HCT116 (cell line): ENCODE measurements around the gene OR2L8. TPM values are rescaled to one million over a fixed set of nuclear protein-coding genes. Genes with fewer than 3 reads are reported as not detected.

Experiments used
- ATAC-seq: fragments of 200-7000 bp; cut with Tn5 transposase; 2 replicates; pipeline ENCODE4 v1.9.1; 2020; ENCODE audit warnings: mild to moderate bottlenecking, moderate library complexity
- BruUV-seq: library from RNA; stranded (reverse); fragments of 400-500 nt; replicated peaks from 2 replicates; lab custom pipeline; 2021; lab: Mats Ljungman, UMichigan
- CTCF ChIA-PET: fragments of 300-600 bp; sonication (Branson Sonifier 250); formaldehyde crosslinking; loops from one replicate; lab custom pipeline; 2021; ENCODE audit warnings: antibody characterized with exemption; lab: Charles Lee
- POLR2A ChIA-PET: fragments of 300-600, 350-600 bp; sonication (Branson Sonifier 250); formaldehyde crosslinking; loops from one replicate; lab custom pipeline; 2021; ENCODE audit warnings: antibody characterized with exemption; lab: Charles Lee
- RAD21 ChIA-PET, 2 experiments: fragments of 300-600 bp; sonication (Branson Sonifier 250); formaldehyde crosslinking; loops; one replicate each; lab custom pipeline; 2023; ENCODE audit warnings: low total read pairs in 2 of 2; ENCODE audit not compliant: uncharacterized antibody in 2 of 2, unreplicated experiment in 2 of 2, low non-redundant PET in 1 of 2; lab: Charles Lee
- DNase-seq: peaks from one replicate; pipeline ENCODE4 v3.0.0-alpha.2; 2010; ENCODE audit warnings: low read depth, low spot score
- H2AFZ ChIP-seq: fragments of 200-600 bp; shearing (Covaris generic), sonication (generic); 2 replicates; pipeline ENCODE4 v1.6.1; 2017; ENCODE audit warnings: low read depth, mixed run types, mixed read lengths, antibody characterized with exemption, low read length; ENCODE audit not compliant: poor library complexity, severe bottlenecking
- H3K27ac ChIP-seq: 2 replicates; pipeline ENCODE4 v1.5.1; 2012; ENCODE audit warnings: low read depth, low read length
- H3K27me3 ChIP-seq: fragments of 200-600 bp; sonication (generic); 2 replicates; pipeline ENCODE4 v1.6.1; 2016; ENCODE audit warnings: mixed run types, low read length, mixed read lengths; ENCODE audit not compliant: insufficient read depth
- H3K36me3 ChIP-seq, 2 experiments: fragments of 200-500 bp in 1 of 2; fragments of 200-600 bp in 1 of 2; sonication (Bioruptor generic) in 1 of 2; sonication (generic) in 1 of 2; 2 replicates each; pipeline versions ENCODE4 v1.5.1 to v1.6.1; 2014 to 2016; ENCODE audit warnings: low read length in 2 of 2, inconsistent platforms in 1 of 2, mixed read lengths in 1 of 2, mixed run types in 1 of 2; ENCODE audit not compliant: insufficient read depth in 2 of 2, control insufficient read depth in 1 of 2
- H3K4me1 ChIP-seq, 2 experiments: fragments of 200-600 bp in 1 of 2; sonication (generic) in 1 of 2; 2 replicates each; pipeline versions ENCODE4 v1.5.1 to v1.6.1; 2012 to 2017; ENCODE audit warnings: low read length in 2 of 2, inconsistent platforms in 1 of 2, mild to moderate bottlenecking in 1 of 2, mixed read lengths in 1 of 2, mixed run types in 1 of 2, moderate library complexity in 1 of 2; ENCODE audit not compliant: insufficient read depth in 2 of 2, control insufficient read depth in 1 of 2
- H3K4me2 ChIP-seq: fragments of 200-600 bp; sonication (generic); 2 replicates; pipeline ENCODE4 v1.6.1; 2017; ENCODE audit warnings: mixed run types, low read length, mixed read lengths
- H3K4me3 ChIP-seq, 2 experiments: fragments of 200-600 bp in 1 of 2; sonication (generic) in 1 of 2; replicated peaks in 1 of 2; 2 replicates each; pipeline ENCODE4 v1.5.1; 2011 to 2016; ENCODE audit warnings: low read length in 2 of 2, control low read depth in 1 of 2, low read depth in 1 of 2, mild to moderate bottlenecking in 1 of 2, mixed read lengths in 1 of 2, mixed run types in 1 of 2
- H3K79me2 ChIP-seq: fragments of 200-600 bp; sonication (generic); 2 replicates; pipeline ENCODE4 v1.6.1; 2017; ENCODE audit warnings: mild to moderate bottlenecking, mixed run types, low read length, moderate library complexity, mixed read lengths; ENCODE audit not compliant: insufficient read depth
- H3K9ac ChIP-seq: fragments of 200-600 bp; sonication (generic); 2 replicates; pipeline ENCODE4 v1.6.1; 2016; ENCODE audit warnings: low read length, mixed read lengths
- H3K9me2 ChIP-seq: fragments of 200-600 bp; sonication (generic), shearing (Covaris generic); 2 replicates; pipeline ENCODE4 v1.6.1; 2017; ENCODE audit warnings: mixed run types, mild to moderate bottlenecking, moderate library complexity; ENCODE audit not compliant: insufficient read depth
- H3K9me3 ChIP-seq, 2 experiments: fragments of 200-500 bp in 1 of 2; fragments of 200-600 bp in 1 of 2; sonication (Bioruptor generic) in 1 of 2; sonication (generic) in 1 of 2; 2 replicates each; pipeline ENCODE4 v1.6.1; 2014 to 2017; ENCODE audit warnings: low read length in 2 of 2, mixed read lengths in 2 of 2, inconsistent platforms in 1 of 2, low read depth in 1 of 2, mild to moderate bottlenecking in 1 of 2, mixed run types in 1 of 2, moderate library complexity in 1 of 2; ENCODE audit not compliant: control insufficient read depth in 1 of 2, insufficient read depth in 1 of 2
- H4K20me1 ChIP-seq: fragments of 200-600 bp; sonication (generic), shearing (Covaris generic); 2 replicates; pipeline ENCODE4 v1.6.1; 2017; ENCODE audit warnings: mixed run types, mild to moderate bottlenecking, moderate library complexity; ENCODE audit not compliant: insufficient read depth
- CBX3 ChIP-seq: IDR thresholded peaks from 2 replicates; pipeline ENCODE4 v1.6.1; 2012; ENCODE audit warnings: low read depth
- CEBPB ChIP-seq: IDR thresholded peaks from 2 replicates; pipeline ENCODE4 v1.6.1; 2012; ENCODE audit warnings: low read depth
- EGR1 ChIP-seq: IDR thresholded peaks from 2 replicates; pipeline ENCODE4 v1.6.1; 2012; ENCODE audit warnings: low read depth
- ELF1 ChIP-seq: IDR thresholded peaks from 2 replicates; pipeline ENCODE4 v1.6.1; 2012; ENCODE audit warnings: low read depth, borderline replicate concordance
- EZH2 ChIP-seq: fragments of 200-600 bp; sonication (generic); IDR thresholded peaks from 2 replicates; pipeline ENCODE4 v1.6.1; 2017; ENCODE audit warnings: antibody characterized with exemption, mixed run types
- EZH2phosphoT487 ChIP-seq: fragments of 200-600 bp; IDR thresholded peaks from 2 replicates; pipeline ENCODE4 v1.6.1; 2018; ENCODE audit warnings: antibody characterized with exemption, borderline replicate concordance
- JUND ChIP-seq: IDR thresholded peaks from 2 replicates; pipeline ENCODE4 v1.6.1; 2012
- POLR2AphosphoS5 ChIP-seq: IDR thresholded peaks from 2 replicates; pipeline ENCODE4 v1.6.1; 2011; ENCODE audit warnings: mild to moderate bottlenecking, low read depth, low read length, moderate library complexity
- RAD21 ChIP-seq: IDR thresholded peaks from 2 replicates; pipeline ENCODE4 v1.6.1; 2012; ENCODE audit warnings: low read depth, mild to moderate bottlenecking
- SIN3A ChIP-seq: IDR thresholded peaks from 2 replicates; pipeline ENCODE4 v1.6.1; 2012; ENCODE audit warnings: low read depth
- SP1 ChIP-seq: IDR thresholded peaks from 2 replicates; pipeline ENCODE4 v1.6.1; 2012; ENCODE audit warnings: low read depth
- SRF ChIP-seq: IDR thresholded peaks from 2 replicates; pipeline ENCODE4 v1.6.1; 2012; ENCODE audit warnings: low read depth
- TCF7L2 ChIP-seq: IDR thresholded peaks from 2 replicates; pipeline ENCODE4 v1.7.0; 2011; ENCODE audit warnings: borderline replicate concordance, inconsistent platforms; ENCODE audit not compliant: insufficient read depth, insufficient read length; ENCODE audit errors: extremely low read depth
- ZFX ChIP-seq: fragments of 450-650 bp; IDR thresholded peaks from 2 replicates; pipeline ENCODE4 v1.6.1; 2017
- ZNF274 ChIP-seq: fragments of 200-500 bp; sonication (Bioruptor generic); IDR thresholded peaks from 2 replicates; pipeline ENCODE4 v1.6.1; 2014; ENCODE audit warnings: mild to moderate bottlenecking, low read depth, low read length, inconsistent platforms
- intact Hi-C: fragments of 100-400 bp; cut with micrococcal nuclease; formaldehyde crosslinking; loops from 2 replicates; pipeline ENCODE4 v1.10.0; 2022
- total RNA-seq: library from RNA; stranded (reverse); gene quantifications from one replicate; pipeline ENCODE4 v1.2.1, GENCODE V29; 2021; ENCODE audit not compliant: unreplicated experiment
- TF ChIP-seq, protein P1 (sequence below): IDR thresholded peaks from 2 replicates; pipeline ENCODE4 v1.6.1; 2012; ENCODE audit warnings: low read depth
- TF ChIP-seq, protein P2 (sequence below): IDR thresholded peaks from 2 replicates; pipeline ENCODE4 v1.6.1; 2012
- TF ChIP-seq, protein P3 (sequence below): IDR thresholded peaks from 2 replicates; pipeline ENCODE4 v1.6.1; 2011; ENCODE audit warnings: mild to moderate bottlenecking, low read length, moderate library complexity; ENCODE audit not compliant: insufficient replicate concordance; ENCODE audit errors: extremely low read depth
- TF ChIP-seq, protein P4 (sequence below), 3 experiments: fragments of 200-600 bp in 1 of 3; sonication (generic) in 1 of 3; IDR thresholded peaks in 2 of 3; conservative IDR thresholded peaks in 1 of 3; 2 replicates each; pipeline ENCODE4 v1.5.1; 2012 to 2017; ENCODE audit warnings: low read depth in 2 of 3, low read length in 2 of 3, antibody characterized with exemption in 1 of 3, borderline replicate concordance in 1 of 3, control low read depth in 1 of 3, mild to moderate bottlenecking in 1 of 3, mixed read lengths in 1 of 3, mixed run types in 1 of 3, moderate library complexity in 1 of 3; ENCODE audit not compliant: insufficient read depth in 1 of 3

OR2L8 gene
- total RNA-seq, 1 experiment from 2014 or later = not detected

DNA sequence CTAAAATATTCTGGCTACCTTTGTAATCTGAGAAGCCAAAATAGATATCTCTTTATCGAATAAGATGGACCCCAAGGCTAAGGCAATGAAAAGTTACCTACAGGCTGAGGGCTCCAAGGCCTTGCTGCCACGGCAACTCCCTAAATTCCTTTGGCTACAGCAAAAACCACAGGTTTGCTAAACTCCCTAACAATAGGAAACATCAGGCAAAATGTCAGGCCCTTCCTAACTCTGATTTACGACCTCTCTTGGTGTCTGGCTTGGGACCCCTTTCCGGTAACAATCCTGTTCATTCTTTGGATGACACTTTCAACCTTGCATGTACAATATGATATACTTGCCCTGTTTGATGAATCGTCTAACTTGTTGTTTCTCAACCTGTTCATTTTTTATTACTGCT, 39.9 kb upstream of the OR2L8 start:
- H4K20me1 ChIP-seq = no peaks in the 10 kb centered on the region
- POLR2A ChIA-PET = no interaction called here
- intact Hi-C loops = no loop called here
- H3K27me3 ChIP-seq = no peaks in the 10 kb centered on the region
- H3K9me2 ChIP-seq = no peaks in the 10 kb centered on the region
- H3K4me1 ChIP-seq = no peaks in the 10 kb centered on the region
- no peak overlapping the region for H2AFZ ChIP-seq
- H3K36me3 ChIP-seq = no peaks in the 10 kb centered on the region
- no peak overlapping the region for H3K4me3 ChIP-seq
- BruUV-seq = no TSS peak
- RAD21 ChIA-PET = no interaction called here
- DNase-seq (no peak), ATAC-seq (no peak)
- no peak overlapping the region for H3K27ac ChIP-seq
- peaks cover 8% of the 10 kb centered on the region in 2 experiments; a peak in 2 of 4 replicates for H3K9me3 ChIP-seq
- no peak overlapping the region for H3K9ac ChIP-seq
- H3K79me2 ChIP-seq = no peaks in the 10 kb centered on the region
- CTCF ChIA-PET = no interaction called here
- TF ChIP-seq SRF (no peak), EGR1 (no peak), EZH2phosphoT487 (no peak), SIN3A (no peak), CEBPB (no peak), EZH2 (no peak), CBX3 (no peak), SP1 (no peak), ZNF274 (no peak), TCF7L2 (no peak), POLR2AphosphoS5 (no peak), ZFX (no peak), ELF1 (no peak), JUND (no peak), RAD21 (no peak)
- TF ChIP-seq, protein P1, sequence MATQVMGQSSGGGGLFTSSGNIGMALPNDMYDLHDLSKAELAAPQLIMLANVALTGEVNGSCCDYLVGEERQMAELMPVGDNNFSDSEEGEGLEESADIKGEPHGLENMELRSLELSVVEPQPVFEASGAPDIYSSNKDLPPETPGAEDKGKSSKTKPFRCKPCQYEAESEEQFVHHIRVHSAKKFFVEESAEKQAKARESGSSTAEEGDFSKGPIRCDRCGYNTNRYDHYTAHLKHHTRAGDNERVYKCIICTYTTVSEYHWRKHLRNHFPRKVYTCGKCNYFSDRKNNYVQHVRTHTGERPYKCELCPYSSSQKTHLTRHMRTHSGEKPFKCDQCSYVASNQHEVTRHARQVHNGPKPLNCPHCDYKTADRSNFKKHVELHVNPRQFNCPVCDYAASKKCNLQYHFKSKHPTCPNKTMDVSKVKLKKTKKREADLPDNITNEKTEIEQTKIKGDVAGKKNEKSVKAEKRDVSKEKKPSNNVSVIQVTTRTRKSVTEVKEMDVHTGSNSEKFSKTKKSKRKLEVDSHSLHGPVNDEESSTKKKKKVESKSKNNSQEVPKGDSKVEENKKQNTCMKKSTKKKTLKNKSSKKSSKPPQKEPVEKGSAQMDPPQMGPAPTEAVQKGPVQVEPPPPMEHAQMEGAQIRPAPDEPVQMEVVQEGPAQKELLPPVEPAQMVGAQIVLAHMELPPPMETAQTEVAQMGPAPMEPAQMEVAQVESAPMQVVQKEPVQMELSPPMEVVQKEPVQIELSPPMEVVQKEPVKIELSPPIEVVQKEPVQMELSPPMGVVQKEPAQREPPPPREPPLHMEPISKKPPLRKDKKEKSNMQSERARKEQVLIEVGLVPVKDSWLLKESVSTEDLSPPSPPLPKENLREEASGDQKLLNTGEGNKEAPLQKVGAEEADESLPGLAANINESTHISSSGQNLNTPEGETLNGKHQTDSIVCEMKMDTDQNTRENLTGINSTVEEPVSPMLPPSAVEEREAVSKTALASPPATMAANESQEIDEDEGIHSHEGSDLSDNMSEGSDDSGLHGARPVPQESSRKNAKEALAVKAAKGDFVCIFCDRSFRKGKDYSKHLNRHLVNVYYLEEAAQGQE = no peak
- TF ChIP-seq, protein P2, sequence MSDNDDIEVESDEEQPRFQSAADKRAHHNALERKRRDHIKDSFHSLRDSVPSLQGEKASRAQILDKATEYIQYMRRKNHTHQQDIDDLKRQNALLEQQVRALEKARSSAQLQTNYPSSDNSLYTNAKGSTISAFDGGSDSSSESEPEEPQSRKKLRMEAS = no peak
- TF ChIP-seq, protein P3, sequence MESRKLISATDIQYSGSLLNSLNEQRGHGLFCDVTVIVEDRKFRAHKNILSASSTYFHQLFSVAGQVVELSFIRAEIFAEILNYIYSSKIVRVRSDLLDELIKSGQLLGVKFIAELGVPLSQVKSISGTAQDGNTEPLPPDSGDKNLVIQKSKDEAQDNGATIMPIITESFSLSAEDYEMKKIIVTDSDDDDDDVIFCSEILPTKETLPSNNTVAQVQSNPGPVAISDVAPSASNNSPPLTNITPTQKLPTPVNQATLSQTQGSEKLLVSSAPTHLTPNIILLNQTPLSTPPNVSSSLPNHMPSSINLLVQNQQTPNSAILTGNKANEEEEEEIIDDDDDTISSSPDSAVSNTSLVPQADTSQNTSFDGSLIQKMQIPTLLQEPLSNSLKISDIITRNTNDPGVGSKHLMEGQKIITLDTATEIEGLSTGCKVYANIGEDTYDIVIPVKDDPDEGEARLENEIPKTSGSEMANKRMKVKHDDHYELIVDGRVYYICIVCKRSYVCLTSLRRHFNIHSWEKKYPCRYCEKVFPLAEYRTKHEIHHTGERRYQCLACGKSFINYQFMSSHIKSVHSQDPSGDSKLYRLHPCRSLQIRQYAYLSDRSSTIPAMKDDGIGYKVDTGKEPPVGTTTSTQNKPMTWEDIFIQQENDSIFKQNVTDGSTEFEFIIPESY = no peak
- TF ChIP-seq, protein P4, sequence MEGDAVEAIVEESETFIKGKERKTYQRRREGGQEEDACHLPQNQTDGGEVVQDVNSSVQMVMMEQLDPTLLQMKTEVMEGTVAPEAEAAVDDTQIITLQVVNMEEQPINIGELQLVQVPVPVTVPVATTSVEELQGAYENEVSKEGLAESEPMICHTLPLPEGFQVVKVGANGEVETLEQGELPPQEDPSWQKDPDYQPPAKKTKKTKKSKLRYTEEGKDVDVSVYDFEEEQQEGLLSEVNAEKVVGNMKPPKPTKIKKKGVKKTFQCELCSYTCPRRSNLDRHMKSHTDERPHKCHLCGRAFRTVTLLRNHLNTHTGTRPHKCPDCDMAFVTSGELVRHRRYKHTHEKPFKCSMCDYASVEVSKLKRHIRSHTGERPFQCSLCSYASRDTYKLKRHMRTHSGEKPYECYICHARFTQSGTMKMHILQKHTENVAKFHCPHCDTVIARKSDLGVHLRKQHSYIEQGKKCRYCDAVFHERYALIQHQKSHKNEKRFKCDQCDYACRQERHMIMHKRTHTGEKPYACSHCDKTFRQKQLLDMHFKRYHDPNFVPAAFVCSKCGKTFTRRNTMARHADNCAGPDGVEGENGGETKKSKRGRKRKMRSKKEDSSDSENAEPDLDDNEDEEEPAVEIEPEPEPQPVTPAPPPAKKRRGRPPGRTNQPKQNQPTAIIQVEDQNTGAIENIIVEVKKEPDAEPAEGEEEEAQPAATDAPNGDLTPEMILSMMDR (IDR thresholded peaks at IDR 0.05 in 2 of 3, conservative IDR thresholded peaks at IDR 0.05 in 1 of 3; ENCODE audit: borderline replicate concordance in 1 of 3, insufficient read depth in 1 of 3, low read depth in 2 of 3, low read length in 2 of 3) = no peak
- TF ChIP-seq, all 23 proteins: peak for 0
- H3K4me2 ChIP-seq = no peak overlapping the region
